Sigmoid colon (tissue), 7 donors: ENCODE data around the gene CALY. TPM values are rescaled to one million over a fixed set of nuclear protein-coding genes. Genes with fewer than 3 reads are reported as not detected.

Experiments used
- DNase-seq: peaks from one replicate; pipeline ENCODE4 v3.0.0-alpha.2; 2019
- H3K27ac ChIP-seq, 4 donors: fragments of 200-600 bp; sonication (generic); one replicate each; pipeline ENCODE4 v1.5.1; 2016 to 2019; ENCODE audit warnings: mild to moderate bottlenecking in 1 of 4
- H3K27me3 ChIP-seq, 3 donors: fragments of 200-600 bp; sonication (generic); one replicate each; pipeline ENCODE4 v1.5.1; 2019; ENCODE audit warnings: mild to moderate bottlenecking in 1 of 3
- H3K36me3 ChIP-seq, 4 donors: fragments of 200-600 bp; sonication (generic); one replicate each; pipeline ENCODE4 v1.5.1; 2016 to 2019
- H3K4me1 ChIP-seq, 4 donors: fragments of 200-600 bp; sonication (generic); one replicate each; pipeline ENCODE4 v1.5.1; 2017 to 2019
- H3K4me3 ChIP-seq, 4 donors: fragments of 200-600 bp; sonication (generic); one replicate each; pipeline ENCODE4 v1.5.1; 2017 to 2019; ENCODE audit warnings: mild to moderate bottlenecking in 2 of 4, moderate library complexity in 1 of 4
- H3K9me3 ChIP-seq, 4 donors: fragments of 200-600 bp in 3 of 4; sonication (generic) in 3 of 4; one replicate each; pipeline versions ENCODE4 v1.5.1 to v1.6.1; 2013 to 2019
- CTCF ChIP-seq, 4 experiments: fragments of 450-650 bp in 3 of 4; fragments of 200-600 bp in 1 of 4; IDR thresholded peaks; one replicate each; pipeline ENCODE4 v1.5.1; 2016 to 2019; ENCODE audit warnings: antibody characterized with exemption in 4 of 4, mild to moderate bottlenecking in 3 of 4, moderate library complexity in 2 of 4
- EP300 ChIP-seq, 4 donors: sonication (generic); formaldehyde crosslinking; IDR thresholded peaks; one replicate each; pipeline ENCODE4 v1.6.1; 2017; ENCODE audit warnings: antibody characterized with exemption in 4 of 4
- POLR2A ChIP-seq, 2 donors: fragments of 450-650 bp; IDR thresholded peaks; one replicate each; pipeline ENCODE4 v1.6.1; 2016; ENCODE audit warnings: antibody characterized with exemption in 2 of 2, mild to moderate bottlenecking in 2 of 2, moderate library complexity in 2 of 2
- POLR2AphosphoS5 ChIP-seq, 4 donors: sonication (generic); formaldehyde crosslinking; IDR thresholded peaks; one replicate each; pipeline ENCODE4 v1.6.1; 2017; ENCODE audit warnings: antibody characterized with exemption in 4 of 4
- WGBS, 2 donors: extraction: QIAGEN DNeasy Blood & Tissue Kit; methylation state at CpG; one replicate each; pipeline ENCODE4 v1.1.7; 2013; 5-methylcytosine and 5-hydroxymethylcytosine counted together
- intact Hi-C: fragments of 100-400 bp; cut with DNase I; formaldehyde crosslinking; loops from one replicate; pipeline ENCODE4 v1.15.1; 2023
- polyA plus RNA-seq, 3 donors: library from polyadenylated mRNA; stranded (reverse); fragments of 200-250 nt; gene quantifications; one replicate each; pipeline ENCODE4 v1.2.3, GENCODE V29; 2013
- total RNA-seq, 4 donors: library from RNA; depleted of rRNA; stranded (reverse); fragments of >200 nt; gene quantifications; one replicate each; pipeline ENCODE4 v1.1.0, GENCODE V29; 2016
- donor health status: healthy with polysubstance abuse.
- donor health status: Bipolar disorder and iron deficiency.
- donor health status: healthy.

The CALY gene
- total and polyA plus RNA-seq, 7 donors, result 1.3 to 6.8 (median 5.0) TPM; not detected in 2

- H3K27ac ChIP-seq, result no peak overlapping the region
- intact Hi-C loops, result no loop called here
- no peaks in the 10 kb centered on the region for H3K4me1 ChIP-seq
- H3K36me3 ChIP-seq, result peaks cover 33 to 89% (median 54%) of the 10 kb centered on the region in 4 donors
- 86 to 87% methylated on average over 17 of the region's 17 CpGs for WGBS, 2 donors
- TF ChIP-seq POLR2A (IDR thresholded peaks at IDR 0.05) (no peak), POLR2AphosphoS5 (IDR thresholded peaks at IDR 0.05) (no peak), CTCF (IDR thresholded peaks at IDR 0.05) (no peak), EP300 (IDR thresholded peaks at IDR 0.05) (no peak)
- H3K27me3 ChIP-seq, result no peaks in the 10 kb centered on the region
- no peaks in the 10 kb centered on the region for H3K9me3 ChIP-seq
- no peak overlapping the region for H3K4me3 ChIP-seq
- no peak for DNase-seq
Measured at GRCh38 chr10:133366130-133366478, 29.4 kb upstream of the CALY start.

GRCh38 chr10:133365461-133366129 is 28.9 kb upstream of the CALY start:
- no peak for DNase-seq
- Histone ChIP-seq H3K9me3 (no peaks in the 10 kb centered on the region), H3K27ac (no peak overlapping the region), H3K4me3 (no peak overlapping the region), H3K27me3 (no peaks in the 10 kb centered on the region), H3K36me3 (peaks cover 33 to 86% (median 52%) of the 10 kb centered on the region in 4 donors), H3K4me1 (no peaks in the 10 kb centered on the region)
- no peak for TF ChIP-seq CTCF (IDR thresholded peaks at IDR 0.05)
- no peak for TF ChIP-seq POLR2AphosphoS5 (IDR thresholded peaks at IDR 0.05)
- no peak for TF ChIP-seq POLR2A (IDR thresholded peaks at IDR 0.05)
- TF ChIP-seq EP300 (IDR thresholded peaks at IDR 0.05), result no peak
- WGBS, 2 donors, result 83 to 88% methylated on average over 13 of the region's 13 CpGs
- intact Hi-C loops, result no loop called here

GRCh38 chr10:133364645-133365431 is 28.1 kb upstream of the CALY start:
- 24 to 76% methylated on average over 29 of the region's 29 CpGs for WGBS, 2 donors
- no peak overlapping the region for H3K4me3 ChIP-seq
- TF ChIP-seq POLR2A (IDR thresholded peaks at IDR 0.05) (no peak), POLR2AphosphoS5 (IDR thresholded peaks at IDR 0.05) (no peak), EP300 (IDR thresholded peaks at IDR 0.05) (no peak), CTCF (IDR thresholded peaks at IDR 0.05) (no peak)
- DNase-seq, result no peak
- no peaks in the 10 kb centered on the region for H3K9me3 ChIP-seq
- H3K36me3 ChIP-seq, result peaks cover 26 to 79% (median 45%) of the 10 kb centered on the region in 4 donors
- no peaks in the 10 kb centered on the region for H3K4me1 ChIP-seq
- H3K27ac ChIP-seq, result no peak overlapping the region
- H3K27me3 ChIP-seq, result no peaks in the 10 kb centered on the region
- intact Hi-C loops, result no loop called here

GRCh38 chr10:133362846-133363245 is 26.1 kb upstream of the CALY start:
- no peak overlapping the region for H3K27ac ChIP-seq
- peaks cover 0 to under 1% (median under 1%) of the 10 kb centered on the region in 4 donors for H3K4me1 ChIP-seq
- peaks cover 17 to 59% (median 28%) of the 10 kb centered on the region in 4 donors for H3K36me3 ChIP-seq
- intact Hi-C loops, result no loop called here
- H3K27me3 ChIP-seq, result no peaks in the 10 kb centered on the region
- TF ChIP-seq POLR2A (IDR thresholded peaks at IDR 0.05) (no peak), CTCF (IDR thresholded peaks at IDR 0.05) (no peak), EP300 (IDR thresholded peaks at IDR 0.05) (no peak), POLR2AphosphoS5 (IDR thresholded peaks at IDR 0.05) (no peak)
- no peaks in the 10 kb centered on the region for H3K9me3 ChIP-seq
- 93 to 96% methylated on average over 13 of the region's 13 CpGs for WGBS, 2 donors
- H3K4me3 ChIP-seq, result no peak overlapping the region
- no peak for DNase-seq
